Myocyte (in vitro differentiated cells): Measurements from ENCODE around the gene PLXNA4. TPM values are rescaled to one million over a fixed set of nuclear protein-coding genes. Genes with fewer than 3 reads are reported as not detected.

Experiments
- DNase-seq: peaks from one replicate; pipeline ENCODE4 v3.0.0-alpha.2; 2012; ENCODE audit warnings: low read depth
- total RNA-seq: library from RNA; depleted of rRNA; stranded (reverse); fragments of >200 nt; gene quantifications from 2 replicates; pipeline ENCODE4 v1.2.3, GENCODE V29; 2014

Gene PLXNA4
- total RNA-seq, 1 donor from 2014 or later, result 0.05 TPM

DNA sequence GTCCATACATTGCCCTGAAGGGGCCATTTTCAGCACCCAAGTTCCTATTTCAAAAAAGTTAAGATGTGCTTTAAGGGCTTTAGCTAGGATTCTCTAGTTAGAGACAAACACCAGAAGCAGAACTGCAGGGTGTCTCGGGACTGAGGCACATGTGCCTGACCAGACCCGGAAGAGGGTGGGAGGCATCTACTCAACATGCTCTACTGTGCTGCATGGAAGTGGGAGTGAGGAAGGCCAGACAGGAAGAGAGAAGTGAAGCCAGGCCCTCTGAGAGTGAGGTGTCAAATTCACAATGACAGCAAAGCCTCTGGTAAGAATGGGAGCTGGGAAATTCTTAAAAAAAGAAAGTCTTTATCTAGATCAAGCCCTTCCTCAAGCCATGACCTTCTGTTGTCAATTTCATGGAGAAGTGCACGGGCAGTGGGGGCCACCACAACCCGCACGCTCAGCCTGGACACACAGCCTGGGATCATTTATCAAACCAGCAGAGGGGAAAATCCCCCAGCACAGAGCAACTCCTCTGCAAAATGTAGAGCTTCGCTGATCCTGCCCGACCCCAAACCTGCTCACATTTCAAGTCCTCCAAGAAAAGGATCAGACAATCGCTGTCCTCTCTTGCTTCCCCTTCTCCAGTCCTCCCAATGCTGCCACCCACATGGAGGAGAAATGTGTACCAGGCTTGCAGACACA, 38.7 kb downstream of the PLXNA4 start:
- no peak for DNase-seq

DNA sequence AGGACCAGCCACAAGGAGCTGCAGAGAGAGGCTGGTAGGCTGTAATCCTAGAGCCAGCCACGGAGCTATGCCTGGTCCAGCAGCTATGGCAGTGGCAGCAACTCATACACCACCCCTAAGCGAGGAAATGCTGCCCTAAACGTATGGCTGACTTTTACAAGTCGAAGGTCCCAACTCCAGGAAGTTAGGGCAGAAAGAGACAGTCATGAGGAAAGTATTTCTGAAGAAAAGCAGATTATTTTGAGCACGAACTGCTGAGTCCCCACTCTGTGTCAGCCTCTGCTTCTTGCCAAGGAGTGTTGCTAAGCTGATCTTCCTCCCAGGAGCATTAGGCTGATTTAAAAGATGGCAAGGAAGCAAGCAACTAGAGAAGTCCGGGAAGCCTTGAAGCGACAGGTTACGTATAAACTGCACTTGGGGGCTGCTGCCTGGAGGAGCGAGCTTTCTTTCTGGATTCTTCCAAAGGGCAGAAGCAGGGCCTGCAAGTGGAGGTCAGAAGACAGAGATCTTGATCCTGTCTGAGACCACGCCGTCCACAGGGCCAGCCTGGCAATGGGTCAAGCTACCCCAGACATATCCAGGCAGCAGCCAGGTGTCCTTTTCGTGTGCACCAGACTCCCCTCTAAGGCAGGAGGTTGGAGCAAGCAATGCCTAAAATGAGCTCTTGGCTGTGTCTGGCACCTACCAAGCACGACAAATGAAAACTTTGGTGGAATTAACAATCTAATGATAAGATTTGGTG, 39.4 kb downstream of the PLXNA4 start:
- DNase-seq, result no peak

DNA sequence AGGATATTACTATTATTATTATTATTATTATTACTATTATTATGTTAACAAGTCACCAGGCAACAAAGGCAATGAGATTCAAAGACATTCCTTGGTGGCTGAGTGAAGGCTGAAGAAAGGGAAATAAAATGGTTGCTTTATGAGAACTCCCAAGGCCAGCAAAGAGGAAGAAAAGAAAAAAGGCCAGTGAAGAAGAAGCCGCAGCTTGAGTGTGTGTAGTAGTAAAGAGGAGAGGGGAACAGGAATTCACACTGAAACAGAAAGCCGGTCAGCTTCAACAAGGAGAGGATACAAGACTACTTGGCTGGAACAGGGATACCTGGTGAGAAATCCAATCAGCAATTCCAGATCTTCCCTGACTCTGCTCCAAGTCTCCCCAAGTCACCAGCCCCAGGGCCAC, 42.4 kb downstream of the PLXNA4 start:
- DNase-seq, result no peak

DNA sequence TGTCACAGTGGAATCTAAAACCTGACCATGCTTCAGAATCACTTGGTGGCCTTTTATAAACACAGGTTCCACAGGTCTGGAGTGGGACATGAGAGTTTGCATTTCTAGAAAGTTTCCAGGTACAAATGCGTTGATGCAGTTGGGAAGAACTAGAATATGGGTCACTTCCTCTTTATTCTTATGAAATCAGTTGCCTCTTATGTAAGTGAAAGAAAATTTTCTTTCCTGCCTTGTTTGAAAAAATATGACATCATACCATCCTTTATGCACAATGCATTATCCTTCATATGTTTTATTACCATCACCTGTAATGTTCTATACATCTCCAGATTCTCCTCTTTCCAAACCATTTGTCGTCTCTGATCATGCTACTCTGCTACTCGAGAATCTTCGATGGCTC, 44.0 kb downstream of the PLXNA4 start:
- no peak for DNase-seq

GRCh38 chr7:132531562-132531961, 44.7 kb downstream of the PLXNA4 start:
- no peak for DNase-seq

DNA sequence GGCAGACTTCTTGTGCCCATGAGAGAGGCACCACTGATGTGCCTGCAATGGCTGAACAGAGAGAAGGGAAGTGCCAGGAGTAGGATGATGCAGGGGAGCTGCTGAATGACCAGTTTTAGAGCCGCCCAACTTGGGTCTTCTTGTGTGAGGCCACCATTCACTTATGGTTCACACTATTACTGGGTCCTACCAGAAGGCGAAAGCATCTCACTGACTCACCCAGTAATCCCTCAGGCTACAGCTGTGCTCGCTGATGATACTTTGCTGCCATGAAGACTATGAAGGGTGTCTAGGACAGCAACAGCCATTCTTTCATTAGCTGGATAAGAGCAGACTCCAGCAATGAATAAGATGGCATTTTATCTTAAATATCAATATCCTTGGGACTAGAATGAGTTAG, 47.6 kb downstream of the PLXNA4 start:
- no peak for DNase-seq

- DNase-seq, result no peak
Observed at GRCh38 chr7:132527467-132528410, 48.5 kb downstream of the PLXNA4 start.

GRCh38 chr7:132526111-132526740, 50.0 kb downstream of the PLXNA4 start:
- no peak for DNase-seq

GRCh38 chr7:132521423-132521822, 54.8 kb downstream of the PLXNA4 start:
- DNase-seq, result no peak

DNA sequence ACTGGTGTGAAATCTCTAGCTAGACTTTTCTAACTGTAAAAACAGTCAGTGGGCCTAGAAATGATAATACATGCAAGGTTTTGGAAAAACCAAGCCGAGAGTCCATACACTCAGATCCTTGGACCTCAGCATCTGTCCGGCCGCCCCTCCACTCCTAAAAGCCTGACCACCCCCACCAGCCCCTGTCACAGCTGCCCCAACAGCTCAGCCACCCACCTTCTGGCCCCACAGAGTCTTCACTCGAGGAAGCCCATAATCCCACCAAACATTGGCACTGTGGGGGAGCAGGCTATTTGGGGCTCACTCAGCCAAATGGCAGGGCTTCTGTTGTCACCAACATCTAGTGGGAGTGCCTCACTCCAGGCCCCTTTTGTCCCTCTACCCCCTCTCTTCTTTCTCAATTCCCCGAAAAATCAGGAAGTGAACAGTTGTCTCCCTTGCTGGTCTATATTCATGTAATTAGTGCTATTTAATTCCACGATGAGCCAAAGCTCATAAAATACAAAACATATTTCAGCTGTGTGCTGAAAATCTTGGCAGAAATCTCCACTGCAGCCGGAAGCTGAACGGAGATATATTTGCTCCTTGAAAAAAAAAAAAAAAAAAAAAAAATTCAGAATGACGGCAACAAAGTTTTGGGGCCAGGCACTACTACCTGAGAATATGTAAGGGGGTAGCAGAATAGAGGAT, 55.5 kb downstream of the PLXNA4 start:
- DNase-seq, result no peak

- DNase-seq, result no peak
Observed at GRCh38 chr7:132519936-132520335, 56.3 kb downstream of the PLXNA4 start.

- DNase-seq, result no peak
Observed at GRCh38 chr7:132518839-132519173, 57.5 kb downstream of the PLXNA4 start.

DNA sequence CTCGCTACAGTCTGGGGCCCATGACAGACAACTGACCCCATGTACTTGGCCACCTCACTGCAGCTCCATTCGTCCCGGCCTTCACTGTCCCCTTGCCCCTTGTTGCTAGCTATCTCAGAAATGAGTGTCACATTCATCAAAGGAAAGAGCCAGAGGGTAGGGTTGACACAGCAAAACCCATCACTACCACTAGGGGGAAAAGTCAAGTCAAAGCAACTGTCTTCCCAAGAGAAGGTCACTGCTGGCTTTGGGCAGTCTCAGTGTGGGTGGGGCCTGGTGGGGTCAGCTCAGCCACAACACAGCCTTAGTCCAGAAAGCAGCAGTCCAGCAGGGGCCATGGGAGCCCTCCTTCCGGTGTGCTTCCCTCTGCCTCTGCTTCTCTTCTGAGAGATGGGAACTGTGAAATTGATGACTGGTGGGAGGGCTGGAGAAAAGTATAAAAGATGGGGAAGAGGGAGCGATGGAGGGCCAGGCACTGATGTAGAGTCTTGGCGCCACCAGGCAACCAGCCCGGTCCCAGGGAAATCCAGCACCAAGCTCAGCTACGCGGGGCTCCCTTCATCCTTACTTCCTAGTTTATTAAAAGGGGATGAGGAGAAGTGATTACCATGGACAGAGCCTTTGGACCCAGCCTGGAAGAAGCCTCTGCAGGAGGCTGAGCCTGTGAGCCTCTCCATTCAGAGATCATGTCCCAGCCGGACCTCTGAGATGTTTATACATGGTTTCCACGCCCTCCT, 58.0 kb downstream of the PLXNA4 start:
- no peak for DNase-seq

- DNase-seq, result no peak
Observed at GRCh38 chr7:132516042-132516840, 60.0 kb downstream of the PLXNA4 start.

- DNase-seq, result no peak
Observed at GRCh38 chr7:132515181-132515580, 61.1 kb downstream of the PLXNA4 start.

DNA sequence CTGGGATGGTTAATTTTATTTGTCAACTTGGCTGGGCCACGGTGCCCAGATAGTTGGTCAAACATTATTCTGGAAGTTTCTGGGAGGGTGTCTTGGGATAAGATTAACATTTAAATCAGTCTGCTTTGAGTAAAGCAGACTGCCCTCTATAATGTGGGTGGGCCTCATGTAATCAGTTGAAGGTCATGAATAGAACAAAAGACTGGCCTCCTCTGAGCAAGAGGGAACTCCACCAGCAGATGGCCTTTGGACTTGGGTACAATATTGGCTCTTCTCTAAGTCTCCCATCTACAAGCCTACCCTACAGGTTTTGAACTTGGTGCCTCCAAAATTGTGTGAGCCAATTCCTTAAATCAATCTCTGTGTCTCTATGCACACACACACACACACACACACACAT, 61.8 kb downstream of the PLXNA4 start:
- DNase-seq, result no peak

- DNase-seq, result no peak
Observed at GRCh38 chr7:132511921-132512320, 64.3 kb downstream of the PLXNA4 start.

- no peak for DNase-seq
Observed at GRCh38 chr7:132511387-132511786, 64.9 kb downstream of the PLXNA4 start.

DNA sequence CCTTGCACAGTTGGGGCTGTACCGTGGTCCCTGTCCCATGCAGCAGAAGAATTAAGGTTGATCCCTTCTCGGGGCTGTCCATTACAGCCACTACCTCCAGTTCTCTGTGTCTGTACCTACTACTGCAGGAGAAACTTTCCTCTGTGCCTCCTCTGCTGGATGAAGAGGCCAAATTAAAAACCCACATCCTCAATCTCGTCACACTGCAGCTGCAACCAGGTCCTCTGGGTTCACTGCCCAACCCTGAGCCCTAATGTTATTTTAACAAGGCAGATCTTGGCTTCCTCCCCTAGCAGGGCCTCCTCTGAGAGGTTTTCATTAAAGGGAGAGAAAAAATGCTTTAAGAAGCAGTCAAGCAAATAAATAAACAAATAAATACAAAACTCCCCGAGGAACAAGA, 66.6 kb downstream of the PLXNA4 start:
- DNase-seq, result no peak
